CD4-positive, alpha-beta T cell (primary cell): ENCODE measurements around the gene OR6C4. TPM values are rescaled to one million over a fixed set of nuclear protein-coding genes. Genes with fewer than 3 reads are reported as not detected.

ENCODE experiments used
- ATAC-seq: fragments of 200-7000 bp; cut with Tn5 transposase; one replicate; pipeline ENCODE4 v1.10.0; 2022; ENCODE audit warnings: mild to moderate bottlenecking; ENCODE audit not compliant: poor library complexity
- CTCF ChIA-PET: fragments of 350-600 bp; sonication (Branson Sonifier 250); formaldehyde crosslinking; loops from one replicate; lab custom pipeline; 2021; ENCODE audit warnings: antibody characterized with exemption, inconsistent platforms; lab: Charles Lee
- POLR2A ChIA-PET: fragments of 350-600 bp; sonication (Branson Sonifier 250); formaldehyde crosslinking; loops from one replicate; lab custom pipeline; 2021; ENCODE audit warnings: antibody characterized with exemption, inconsistent platforms; lab: Charles Lee
- DNase-seq, 14 experiments: peaks; one replicate each; pipeline ENCODE4 v3.0.0-alpha.2; 2013 to 2020; ENCODE audit warnings: mixed read lengths in 2 of 14
- H3K27ac ChIP-seq, 2 donors: one replicate each; pipeline versions ENCODE4 v1.5.1 to v1.7.0; 2013; ENCODE audit warnings: low read length in 2 of 2, low read depth in 1 of 2, mild to moderate bottlenecking in 1 of 2
- H3K27me3 ChIP-seq, 2 experiments: 1 replicate in 1 of 2; 2 replicates in 1 of 2; pipeline versions ENCODE4 v1.6.1 to v1.7.0; 2013; ENCODE audit warnings: low read length in 2 of 2, control low read depth in 1 of 2, mild to moderate bottlenecking in 1 of 2, moderate library complexity in 1 of 2; ENCODE audit not compliant: insufficient read depth in 2 of 2, control insufficient read depth in 1 of 2
- H3K36me3 ChIP-seq: one replicate; pipeline ENCODE4 v1.6.1; 2013; ENCODE audit warnings: low read length, control low read depth; ENCODE audit not compliant: insufficient read depth
- H3K4me1 ChIP-seq: one replicate; pipeline ENCODE4 v1.6.1; 2013; ENCODE audit warnings: low read length, control low read depth; ENCODE audit not compliant: insufficient read depth
- H3K4me3 ChIP-seq: one replicate; pipeline ENCODE4 v1.5.1; 2013; ENCODE audit warnings: mild to moderate bottlenecking, low read length, moderate library complexity
- H3K9me3 ChIP-seq, 2 experiments: 1 replicate in 1 of 2; 2 replicates in 1 of 2; pipeline versions ENCODE4 v1.6.1 to v1.7.0; 2013; ENCODE audit warnings: low read length in 2 of 2, mild to moderate bottlenecking in 2 of 2, control low read depth in 1 of 2, moderate library complexity in 1 of 2; ENCODE audit not compliant: control insufficient read depth in 1 of 2, insufficient read depth in 1 of 2
- H3K27ac Mint-ChIP-seq: one replicate; pipeline ENCODE4 v1.8.0; 2020; ENCODE audit warnings: mixed read lengths
- H3K27me3 Mint-ChIP-seq: one replicate; pipeline ENCODE4 v1.8.0; 2021; ENCODE audit warnings: mixed read lengths
- H3K36me3 Mint-ChIP-seq: one replicate; pipeline ENCODE4 v1.8.0; 2021; ENCODE audit warnings: low read depth, mixed read lengths
- H3K4me1 Mint-ChIP-seq: one replicate; pipeline ENCODE4 v1.8.0; 2021; ENCODE audit warnings: low read depth, mixed read lengths
- H3K4me3 Mint-ChIP-seq: one replicate; pipeline ENCODE4 v1.8.0; 2020; ENCODE audit warnings: mild to moderate bottlenecking, mixed read lengths
- H3K9me3 Mint-ChIP-seq: one replicate; pipeline ENCODE4 v1.8.0; 2020; ENCODE audit warnings: mixed read lengths
- CTCF ChIP-seq: fragments of 200-600 bp; IDR thresholded peaks from one replicate; pipeline ENCODE4 v1.8.0; 2022; ENCODE audit warnings: antibody characterized with exemption, mild to moderate bottlenecking
- intact Hi-C, 2 experiments: fragments of 100-400 bp; cut with DNase I in 1 of 2; cut with micrococcal nuclease in 1 of 2; formaldehyde crosslinking; loops; one replicate each; pipeline versions ENCODE4 v1.15.1 to v1.9.0; 2023 to 2025; cut with DNase I, micrococcal nuclease
- polyA plus RNA-seq, 2 donors: library from polyadenylated mRNA; unstranded; fragments of 120-200 nt; gene quantifications; one replicate each; pipeline ENCODE4 v1.2.1, GENCODE V29; 2013
- total RNA-seq, 174 experiments: library from RNA in 2 of 174; stranded (reverse) in 2 of 174; gene quantifications; one replicate each; pipeline ENCODE4 v1.2.3 and lab custom pipeline; 2021 to 2026

OR6C4 gene
- total RNA-seq (not detected), total RNA-seq (lab: John Stamatoyannopoulos, UW) (0 to 0.07 (median 0) reads per million in 172 experiments)
- polyA plus RNA-seq (2013, experiment 1 of 2): not detected
- polyA plus RNA-seq (2013, experiment 2 of 2): not detected

DNA sequence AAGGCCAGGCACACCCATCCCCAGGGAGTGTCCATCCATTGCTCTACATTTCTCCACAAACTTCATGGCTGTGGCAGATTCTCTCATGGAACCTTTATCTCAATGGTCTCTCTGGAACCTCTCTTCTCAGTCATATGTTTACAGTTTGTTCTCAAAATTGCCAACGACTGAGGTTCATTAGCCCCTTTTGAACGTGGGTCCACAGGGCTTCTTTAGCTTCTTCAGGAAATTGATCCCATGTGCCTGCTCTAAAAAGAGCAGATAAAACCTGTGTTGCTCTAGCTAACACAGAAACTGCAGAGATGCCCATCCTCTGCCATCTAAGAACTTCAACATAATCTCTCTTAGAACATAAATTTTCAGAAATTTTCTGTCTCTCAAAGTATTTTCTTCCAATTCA, at the start of gene OR6C4:
TSS of gene OR6C4 (plus strand) at position 301 of the 400 bp plus-strand sequence. CDS start 1,625 bp downstream, outside the sequence.
- Mint-ChIP-seq H3K4me1 (no peaks in the 10 kb centered on the region), H3K27me3 (peaks cover 47% of the 10 kb centered on the region), H3K27ac (no peak within 1 kb of the TSS), H3K36me3 (no peaks in the 10 kb centered on the region), H3K9me3 (no peaks in the 10 kb centered on the region), H3K4me3 (no peak within 1 kb of the TSS)
- no peak for TF ChIP-seq CTCF
- POLR2A ChIA-PET: no interaction called here
- CTCF ChIA-PET: no interaction called here
- H3K27me3 ChIP-seq: peaks cover 5 to 18% of the 10 kb centered on the region in 2 experiments
- H3K4me3 ChIP-seq: no peak within 1 kb of the TSS
- DNase-seq: no peak
- no peak within 1 kb of the TSS for H3K27ac ChIP-seq
- H3K9me3 ChIP-seq: peaks cover 0 to 4% of the 10 kb centered on the region in 2 experiments
- H3K4me1 ChIP-seq: no peaks in the 10 kb centered on the region
- intact Hi-C loops: no loop called here
- no peak for ATAC-seq
- H3K36me3 ChIP-seq: no peaks in the 10 kb centered on the region

- no peak for DNase-seq
- ATAC-seq: no peak
- Mint-ChIP-seq H3K4me1 (no peaks in the 10 kb centered on the region), H3K27ac (no peak overlapping the region), H3K27me3 (peaks cover 23% of the 10 kb centered on the region), H3K9me3 (no peaks in the 10 kb centered on the region), H3K4me3 (no peak overlapping the region), H3K36me3 (no peaks in the 10 kb centered on the region)
- Histone ChIP-seq H3K4me1 (no peaks in the 10 kb centered on the region), H3K4me3 (no peak overlapping the region), H3K27ac (no peak overlapping the region), H3K9me3 (no peaks in the 10 kb centered on the region), H3K36me3 (no peaks in the 10 kb centered on the region), H3K27me3 (peaks cover 0 to 5% of the 10 kb centered on the region in 2 experiments)
- CTCF ChIA-PET: interaction anchor here (0.9 kb wide), 1 partner anchor 9 kb away, joined by 3 read pairs; no protein-coding TSS in a partner anchor
- no peak for TF ChIP-seq CTCF
- intact Hi-C loops: no loop called here
- POLR2A ChIA-PET: no interaction called here
These were observed 49.6 kb upstream of the OR6C4 start for GRCh38 chr12:55499810-55500252.

DNA sequence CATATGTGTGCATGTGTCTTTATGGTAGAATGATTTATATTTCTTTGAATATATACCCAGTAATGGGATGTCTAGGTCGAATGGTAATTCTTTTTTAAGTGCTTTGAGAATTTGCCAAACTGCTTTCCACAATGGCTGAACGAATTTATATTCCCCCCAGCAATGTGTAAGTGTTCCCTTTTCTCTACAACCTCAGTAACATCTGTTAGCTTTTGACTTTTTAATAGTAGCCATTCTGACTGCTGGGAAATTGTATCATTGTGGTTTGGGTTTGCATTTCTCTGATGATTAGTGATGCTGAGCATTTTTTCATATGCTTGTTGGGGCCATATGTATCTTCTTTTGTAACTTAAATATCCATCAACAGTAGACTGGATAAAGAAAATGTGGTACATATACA, 47.8 kb upstream of the OR6C4 start:
- H3K36me3 Mint-ChIP-seq: no peaks in the 10 kb centered on the region
- peaks cover 19% of the 10 kb centered on the region for H3K27me3 Mint-ChIP-seq
- H3K9me3 Mint-ChIP-seq: no peaks in the 10 kb centered on the region
- Histone ChIP-seq H3K4me1 (no peaks in the 10 kb centered on the region), H3K36me3 (no peaks in the 10 kb centered on the region), H3K4me3 (no peak overlapping the region), H3K9me3 (no peaks in the 10 kb centered on the region), H3K27me3 (peaks cover 0 to 5% of the 10 kb centered on the region in 2 experiments), H3K27ac (no peak overlapping the region)
- DNase-seq: no peak
- TF ChIP-seq CTCF: no peak
- intact Hi-C loops: no loop called here
- H3K4me1 Mint-ChIP-seq: no peaks in the 10 kb centered on the region
- ChIA-PET POLR2A (no interaction called here), CTCF (no interaction called here)
- ATAC-seq: no peak
- H3K4me3 Mint-ChIP-seq: no peak overlapping the region
- no peak overlapping the region for H3K27ac Mint-ChIP-seq
